OCI-LY1 (cell line): ENCODE measurements around the gene STXBP2.

ENCODE experiments used
- CTCF ChIP-seq: fragments of 200-600 bp; sonication (generic), shearing (Covaris generic); IDR thresholded peaks from 2 replicates; pipeline ENCODE4 v1.5.1; 2017; ENCODE audit warnings: mild to moderate bottlenecking, antibody characterized with exemption, low read length, moderate library complexity, mixed read lengths
- EZH2 ChIP-seq: fragments of 200-600 bp; sonication (generic), shearing (Covaris generic); IDR thresholded peaks from 2 replicates; pipeline ENCODE4 v1.8.0; 2017; ENCODE audit warnings: borderline replicate concordance, mixed run types, mild to moderate bottlenecking, antibody characterized with exemption, low read length, moderate library complexity, mixed read lengths

DNA sequence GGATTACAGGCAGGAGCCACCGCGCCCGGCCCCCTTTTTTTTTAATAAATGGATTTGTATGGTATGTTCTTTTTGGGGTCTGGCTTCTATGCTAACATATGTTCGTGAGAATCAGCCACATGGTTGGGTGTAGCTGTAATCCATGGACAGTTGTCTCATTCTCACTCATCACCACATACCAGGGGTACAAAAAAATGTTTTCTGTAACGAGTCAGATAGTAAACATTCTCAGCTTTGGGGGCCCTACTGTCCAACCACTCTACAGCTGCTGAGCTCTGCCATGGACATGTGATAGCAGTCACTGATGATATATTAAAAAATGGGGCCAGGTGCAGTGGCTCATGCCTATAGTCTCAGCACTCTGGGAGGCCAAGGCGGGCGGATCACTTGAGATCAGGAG lies 26.8 kb downstream of the STXBP2 start:
- no peak for TF ChIP-seq CTCF
- no peak for TF ChIP-seq EZH2
